ENCODE results near the gene ITGB1BP2.
"Not testable (repeated sequence)": the region's sequence is repeated elsewhere in the genome, so short reads cannot be mapped to it uniquely, and the experiment has no call there.

ITGB1BP2 gene

GRCh38 chrX:71302461-71303213 lies 1.1 kb downstream of the ITGB1BP2 start:
- no peak for DNase-seq

- DNase-seq = no peak
Observed at GRCh38 chrX:71304561-71304960, 3.0 kb downstream of the ITGB1BP2 start.

- no peak for DNase-seq
Observed at GRCh38 chrX:71315917-71316316, 14.4 kb downstream of the ITGB1BP2 start.

- DNase-seq = not testable (repeated sequence)
Observed at GRCh38 chrX:71316959-71317358, 15.4 kb downstream of the ITGB1BP2 start.

- no peak for DNase-seq
Observed at GRCh38 chrX:71320126-71320525, 18.6 kb downstream of the ITGB1BP2 start.

GRCh38 chrX:71321731-71322130 lies 20.2 kb downstream of the ITGB1BP2 start:
- DNase-seq = no peak

- DNase-seq = not testable (repeated sequence)
Observed at GRCh38 chrX:71324452-71324851, 22.9 kb downstream of the ITGB1BP2 start.

- no peak for DNase-seq
Observed at GRCh38 chrX:71326394-71326793, 24.8 kb downstream of the ITGB1BP2 start.

GRCh38 chrX:71349151-71349665 lies 47.7 kb downstream of the ITGB1BP2 start:
- DNase-seq = not testable (repeated sequence)

- DNase-seq = not testable (repeated sequence)
Observed at GRCh38 chrX:71349867-71350266, 48.3 kb downstream of the ITGB1BP2 start.

- DNase-seq = not testable (repeated sequence)
Observed at GRCh38 chrX:71352439-71352838, 50.9 kb downstream of the ITGB1BP2 start.

All from SW 1271 (cell line).